Measurements from ENCODE around the gene GNAQ. TPM values are rescaled to one million over a fixed set of nuclear protein-coding genes. Genes with fewer than 3 reads are reported as not detected.

Gene GNAQ
- polyA plus RNA-seq, 1 of the 3 experiments (the other 2 are of a cell fraction) = 20.9 TPM

DNA sequence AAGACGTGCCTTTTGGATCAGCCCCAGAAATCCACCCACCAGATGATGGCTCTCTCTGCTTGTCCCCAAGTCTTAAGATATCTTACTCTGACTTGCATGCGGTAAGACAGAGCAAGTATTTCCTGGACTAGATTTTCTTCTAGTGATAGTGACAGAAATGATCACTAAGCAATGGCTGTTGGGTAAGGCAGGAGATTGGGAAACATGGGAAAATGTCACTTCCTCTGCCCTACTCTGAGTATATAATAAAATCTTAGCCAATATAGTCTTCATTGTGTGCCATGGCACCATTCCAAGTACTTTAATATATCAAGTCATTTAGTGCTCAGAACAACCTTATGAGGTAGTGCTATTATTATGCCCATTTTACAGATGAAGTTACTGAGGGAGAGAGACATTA, 352.5 kb downstream of the GNAQ start:
- ChIA-PET CTCF (no interaction called here), POLR2A (no interaction called here)
- Histone ChIP-seq H3K79me2 (ENCODE audit: insufficient read depth) (no peaks in the 10 kb centered on the region), H3F3A (replicated peaks; ENCODE audit: insufficient read depth) (no peaks in the 10 kb centered on the region), H3K27me3 (ENCODE audit: insufficient read depth) (no peaks in the 10 kb centered on the region), H3K36me3 (replicated peaks in 1 of 2; ENCODE audit: control insufficient read depth in 1 of 2, insufficient read depth in 2 of 2, low read length in 1 of 2) (no peaks in the 10 kb centered on the region), H3K4me3 (ENCODE audit: low read depth in 2 of 2, low read length in 1 of 2) (no peak overlapping the region), H3K27ac (ENCODE audit: low read depth in 2 of 2, low read length in 1 of 2) (no peak overlapping the region), H3K9me3 (no peaks in the 10 kb centered on the region), H3K4me1 (ENCODE audit: control insufficient read depth in 1 of 2, insufficient read depth in 2 of 2, low read depth in 1 of 2, low read length in 1 of 2) (no peaks in the 10 kb centered on the region; a peak in 1 of 4 replicates), H4K20me1 (ENCODE audit: insufficient read depth) (no peaks in the 10 kb centered on the region), H2AFZ (ENCODE audit: low read depth) (no peak overlapping the region), H3K4me2 (no peak overlapping the region), H3K9ac (no peak overlapping the region), H3K9me2 (no peaks in the 10 kb centered on the region)
- DNase-seq = no peak
- TF ChIP-seq CHD2 (IDR thresholded peaks at IDR 0.05; ENCODE audit: low read length, partially characterized antibody) (no peak), RCOR1 (IDR thresholded peaks at IDR 0.05; ENCODE audit: low read length) (no peak), FOXJ3 (CRISPR knock-in tag; IDR thresholded peaks at IDR 0.05) (no peak), FOXM1 (IDR thresholded peaks at IDR 0.05; ENCODE audit: low read depth) (no peak), EZH2phosphoT487 (IDR thresholded peaks at IDR 0.05; ENCODE audit: borderline replicate concordance, low read depth) (no peak), RXRA (IDR thresholded peaks at IDR 0.05; ENCODE audit: borderline replicate concordance, low read depth) (no peak)
- TF ChIP-seq, protein P1, sequence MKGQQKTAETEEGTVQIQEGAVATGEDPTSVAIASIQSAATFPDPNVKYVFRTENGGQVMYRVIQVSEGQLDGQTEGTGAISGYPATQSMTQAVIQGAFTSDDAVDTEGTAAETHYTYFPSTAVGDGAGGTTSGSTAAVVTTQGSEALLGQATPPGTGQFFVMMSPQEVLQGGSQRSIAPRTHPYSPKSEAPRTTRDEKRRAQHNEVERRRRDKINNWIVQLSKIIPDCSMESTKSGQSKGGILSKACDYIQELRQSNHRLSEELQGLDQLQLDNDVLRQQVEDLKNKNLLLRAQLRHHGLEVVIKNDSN (IDR thresholded peaks at IDR 0.05; ENCODE audit: borderline replicate concordance, low read depth) = no peak
- 77% methylated on average over 2 of the region's 2 CpGs for WGBS (ENCODE audit: low lambda C conversion rate)

- no peaks in the 10 kb centered on the region for H3K27me3 ChIP-seq (ENCODE audit: insufficient read depth)
- H3K9ac ChIP-seq = no peak overlapping the region
- H3K36me3 ChIP-seq (replicated peaks in 1 of 2; ENCODE audit: control insufficient read depth in 1 of 2, insufficient read depth in 2 of 2, low read length in 1 of 2) = no peaks in the 10 kb centered on the region
- 86% methylated on average over 7 of the region's 7 CpGs for WGBS (ENCODE audit: low lambda C conversion rate)
- H3K4me3 ChIP-seq (ENCODE audit: low read depth in 2 of 2, low read length in 1 of 2) = no peak overlapping the region
- H3K9me3 ChIP-seq = no peaks in the 10 kb centered on the region
- DNase-seq = no peak
- ChIA-PET POLR2A (no interaction called here), CTCF (interaction anchor here (1.0 to 1.1 kb wide), 2 partner anchors 219 to 220 kb away, joined by 3 to 4 read pairs; no protein-coding TSS in a partner anchor)
- TF ChIP-seq SMC3 (IDR thresholded peaks at IDR 0.05; ENCODE audit: low read depth, low read length) (no peak), JUND (IDR thresholded peaks at IDR 0.05) (no peak), FOSL2 (IDR thresholded peaks at IDR 0.05; ENCODE audit: borderline replicate concordance, low read depth) (no peak), CTCF (IDR thresholded peaks at IDR 0.05) (no peak), ELF1 (IDR thresholded peaks at IDR 0.05) (no peak), CHD2 (IDR thresholded peaks at IDR 0.05; ENCODE audit: low read length, partially characterized antibody) (no peak), SIN3A (IDR thresholded peaks at IDR 0.05; ENCODE audit: borderline replicate concordance, low read depth, low read length) (no peak), GABPA (IDR thresholded peaks at IDR 0.05; ENCODE audit: low read depth) (no peak)
- H3K4me2 ChIP-seq = no peak overlapping the region
- no peak overlapping the region for H3K27ac ChIP-seq (ENCODE audit: low read depth in 2 of 2, low read length in 1 of 2)
- no peaks in the 10 kb centered on the region for H3K9me2 ChIP-seq
- no peak overlapping the region for H2AFZ ChIP-seq (ENCODE audit: low read depth)
- H3K4me1 ChIP-seq (ENCODE audit: control insufficient read depth in 1 of 2, insufficient read depth in 2 of 2, low read depth in 1 of 2, low read length in 1 of 2) = peaks cover 0 to 6% of the 10 kb centered on the region in 2 experiments; a peak in 2 of 4 replicates
- no peaks in the 10 kb centered on the region for H3K79me2 ChIP-seq (ENCODE audit: insufficient read depth)
- no peaks in the 10 kb centered on the region for H3F3A ChIP-seq (replicated peaks; ENCODE audit: insufficient read depth)
- no peaks in the 10 kb centered on the region for H4K20me1 ChIP-seq (ENCODE audit: insufficient read depth)
Observed at GRCh38 chr9:77677957-77678535, 353.6 kb downstream of the GNAQ start.

All from SK-N-SH (cell line).